Transverse colon (tissue), 4 donors: ENCODE results near the gene TULP1. TPM values are rescaled to one million over a fixed set of nuclear protein-coding genes. Genes with fewer than 3 reads are reported as not detected.

Source experiments
- DNase-seq: peaks from one replicate; pipeline ENCODE4 v3.0.0-alpha.2; 2019
- H3K27ac ChIP-seq, 4 donors: fragments of 200-600 bp; sonication (generic); 2 replicates each; pipeline ENCODE4 v1.5.1; 2016 to 2018; ENCODE audit warnings: inconsistent platforms in 4 of 4
- H3K27me3 ChIP-seq: fragments of 200-600 bp; sonication (generic); 2 replicates; pipeline ENCODE4 v1.5.1; 2017; ENCODE audit warnings: inconsistent platforms
- H3K36me3 ChIP-seq, 4 donors: fragments of 200-600 bp; sonication (generic); 2 replicates each; pipeline ENCODE4 v1.5.1; 2017 to 2019; ENCODE audit warnings: inconsistent platforms in 4 of 4
- H3K4me1 ChIP-seq, 4 donors: fragments of 200-600 bp; sonication (generic); 2 replicates each; pipeline ENCODE4 v1.5.1; 2017 to 2020; ENCODE audit warnings: inconsistent platforms in 4 of 4
- H3K4me3 ChIP-seq, 4 donors: fragments of 200-600 bp; sonication (generic); 1 replicate in 1 of 4; 2 replicates in 3 of 4; pipeline versions ENCODE4 v1.5.1 to v1.6.1; 2017 to 2019; ENCODE audit warnings: inconsistent platforms in 4 of 4
- H3K9me3 ChIP-seq, 2 donors: fragments of 200-600 bp; sonication (generic); 2 replicates each; pipeline ENCODE4 v1.5.1; 2017 to 2019; ENCODE audit warnings: inconsistent platforms in 2 of 2
- EP300 ChIP-seq: sonication (generic); formaldehyde crosslinking; IDR thresholded peaks from one replicate; pipeline ENCODE4 v1.6.1; 2017; ENCODE audit warnings: antibody characterized with exemption, low read depth
- POLR2A ChIP-seq: fragments of 450-650 bp; IDR thresholded peaks from one replicate; pipeline ENCODE4 v1.6.1; 2016; ENCODE audit warnings: antibody characterized with exemption, mild to moderate bottlenecking, moderate library complexity
- POLR2AphosphoS5 ChIP-seq, 3 donors: sonication (generic); formaldehyde crosslinking; IDR thresholded peaks; one replicate each; pipeline ENCODE4 v1.6.1; 2016; ENCODE audit warnings: antibody characterized with exemption in 3 of 3
- WGBS, 2 donors: methylation state at CpG; one replicate each; pipeline ENCODE4 v1.1.5; 2018; ENCODE audit warnings: low coverage in 1 of 2; 5-methylcytosine and 5-hydroxymethylcytosine counted together
- in situ Hi-C, 4 donors: fragments of 200-750 bp; cut with MboI; loops; one replicate each; pipeline versions ENCODE4 v1.15.0 to v1.15.1; 2017; ENCODE audit warnings: low sequenced_read_pairs in 3 of 4, low pct_ligation_motif_present in 1 of 4, low pct_unique_long_range_greater_than_20kb in 1 of 4
- intact Hi-C: fragments of 100-400 bp; cut with DNase I; formaldehyde crosslinking; loops from one replicate; pipeline ENCODE4 v1.15.1; 2023; ENCODE audit warnings: low total_unique reads
- total RNA-seq, 4 donors: library from RNA; depleted of rRNA; stranded (reverse); fragments of >200 nt; gene quantifications; one replicate each; pipeline ENCODE4 v1.1.0, GENCODE V29; 2016
- TF ChIP-seq, protein P1 (sequence below), 5 experiments: fragments of 200-600 bp in 3 of 5; fragments of 450-650 bp in 2 of 5; sonication (generic) in 3 of 5; IDR thresholded peaks; 1 replicate in 2 of 5; 2 replicates in 3 of 5; pipeline ENCODE4 v1.5.1; 2016 to 2017; ENCODE audit warnings: antibody characterized with exemption in 5 of 5, inconsistent platforms in 3 of 5, mild to moderate bottlenecking in 2 of 5, moderate library complexity in 1 of 5

Gene TULP1
- total RNA-seq, 4 donors from 2014 or later: not detected

DNA sequence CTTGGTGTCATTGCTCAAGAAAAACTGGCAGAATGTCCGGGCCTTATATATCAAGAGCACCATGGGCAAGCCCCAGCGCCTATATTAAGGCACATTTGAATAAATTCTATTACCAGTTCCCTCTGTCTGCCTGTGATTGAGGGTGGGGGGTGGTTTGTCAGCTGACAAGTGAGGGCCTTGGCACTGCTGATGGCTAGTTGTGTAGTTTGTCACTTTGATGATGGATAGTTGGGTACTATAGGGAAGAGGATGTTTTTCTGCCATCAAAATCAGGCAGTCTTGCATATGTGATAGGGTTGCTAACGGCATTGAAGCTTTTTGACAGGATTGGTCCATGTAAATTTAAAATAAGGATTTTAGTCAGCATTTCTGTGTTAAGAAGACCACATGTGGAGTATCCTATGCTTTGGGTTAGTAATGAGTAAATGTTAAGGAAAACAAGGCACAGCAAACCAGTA is 42.0 kb downstream of the TULP1 start:
- in situ Hi-C loops: no loop called here
- intact Hi-C loops: no loop called here

DNA sequence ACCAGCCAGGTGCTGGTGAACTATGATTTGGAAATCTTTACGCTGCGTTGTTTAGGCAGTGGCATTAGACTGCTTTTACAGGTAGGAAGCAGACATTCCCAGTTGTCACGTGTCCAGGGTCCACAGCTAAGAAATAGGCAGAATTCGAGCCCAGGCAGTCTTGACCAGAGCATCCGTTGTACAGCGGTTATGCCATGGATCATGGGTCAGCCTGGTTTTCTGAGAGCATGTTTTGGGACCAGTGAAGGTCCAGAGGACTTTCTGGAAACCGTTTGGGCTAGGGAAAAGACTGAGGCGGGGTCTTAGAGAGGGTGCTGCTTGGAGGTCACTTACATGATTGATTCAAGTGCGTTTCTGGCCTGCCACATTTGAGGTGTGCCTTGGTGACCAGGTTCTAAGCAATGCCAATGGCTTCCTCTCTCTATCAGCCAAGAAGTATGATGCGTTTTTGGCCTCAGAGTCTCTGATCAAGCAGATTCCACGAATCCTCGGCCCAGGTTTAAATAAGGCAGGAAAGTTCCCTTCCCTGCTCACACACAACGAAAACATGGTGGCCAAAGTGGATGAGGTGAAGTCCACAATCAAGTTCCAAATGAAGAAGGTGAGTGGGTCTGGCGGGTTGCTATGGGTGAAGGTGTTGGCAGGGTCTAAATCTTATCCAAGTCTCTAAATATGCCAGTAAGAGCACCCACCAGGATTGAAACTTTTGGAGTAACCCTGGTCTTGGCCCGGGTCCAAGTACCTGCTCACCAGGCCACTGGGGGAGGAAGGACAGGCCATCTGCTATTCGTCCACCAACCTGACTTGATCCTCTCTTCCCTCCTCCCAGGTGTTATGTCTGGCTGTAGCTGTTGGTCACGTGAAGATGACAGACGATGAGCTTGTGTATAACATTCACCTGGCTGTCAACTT is 42.7 kb downstream of the TULP1 start:
- in situ Hi-C loops: no loop called here
- H3K4me1 ChIP-seq: peaks cover 11 to 39% (median 25%) of the 10 kb centered on the region in 4 donors
- peak overlapping the region in 3 of 4 donors; percentile 68 to 83 (median 74) for H3K4me3 ChIP-seq
- intact Hi-C loops: no loop called here
- WGBS, 2 donors: 27% methylated on average over 18 of the region's 18 CpGs; no CpG with 5 or more reads in 1 of the 2 donors
- peaks cover 0 to 5% (median 0%) of the 10 kb centered on the region in 4 donors for H3K36me3 ChIP-seq
- H3K27ac ChIP-seq: peak overlapping the region; percentile 88 to 95 (median 92)
- DNase-seq: peak; percentile 55
- no peaks in the 10 kb centered on the region for H3K27me3 ChIP-seq
- TF ChIP-seq EP300 (no peak), POLR2AphosphoS5 (IDR thresholded peaks at IDR 0.05) (peak; percentile 9 to 54 (median 50))
- H3K9me3 ChIP-seq: no peaks in the 10 kb centered on the region

More for the DNA sequence above, 42.0 kb downstream of the TULP1 start:
- peaks cover 0 to 5% (median 0%) of the 10 kb centered on the region in 4 donors for H3K36me3 ChIP-seq
- H3K27me3 ChIP-seq: no peaks in the 10 kb centered on the region
- TF ChIP-seq, protein P1, sequence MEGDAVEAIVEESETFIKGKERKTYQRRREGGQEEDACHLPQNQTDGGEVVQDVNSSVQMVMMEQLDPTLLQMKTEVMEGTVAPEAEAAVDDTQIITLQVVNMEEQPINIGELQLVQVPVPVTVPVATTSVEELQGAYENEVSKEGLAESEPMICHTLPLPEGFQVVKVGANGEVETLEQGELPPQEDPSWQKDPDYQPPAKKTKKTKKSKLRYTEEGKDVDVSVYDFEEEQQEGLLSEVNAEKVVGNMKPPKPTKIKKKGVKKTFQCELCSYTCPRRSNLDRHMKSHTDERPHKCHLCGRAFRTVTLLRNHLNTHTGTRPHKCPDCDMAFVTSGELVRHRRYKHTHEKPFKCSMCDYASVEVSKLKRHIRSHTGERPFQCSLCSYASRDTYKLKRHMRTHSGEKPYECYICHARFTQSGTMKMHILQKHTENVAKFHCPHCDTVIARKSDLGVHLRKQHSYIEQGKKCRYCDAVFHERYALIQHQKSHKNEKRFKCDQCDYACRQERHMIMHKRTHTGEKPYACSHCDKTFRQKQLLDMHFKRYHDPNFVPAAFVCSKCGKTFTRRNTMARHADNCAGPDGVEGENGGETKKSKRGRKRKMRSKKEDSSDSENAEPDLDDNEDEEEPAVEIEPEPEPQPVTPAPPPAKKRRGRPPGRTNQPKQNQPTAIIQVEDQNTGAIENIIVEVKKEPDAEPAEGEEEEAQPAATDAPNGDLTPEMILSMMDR (IDR thresholded peaks at IDR 0.05): no peak
- TF ChIP-seq POLR2AphosphoS5 (IDR thresholded peaks at IDR 0.05): no peak
- no peak overlapping the region for H3K4me3 ChIP-seq
- no peaks in the 10 kb centered on the region for H3K9me3 ChIP-seq
- WGBS, 2 donors: 41 to 60% methylated on average over 1 to 3 of the region's 3 CpGs
- H3K27ac ChIP-seq: peak overlapping the region; percentile 43 to 95 (median 92)
- H3K4me1 ChIP-seq: peaks cover 11 to 39% (median 25%) of the 10 kb centered on the region in 4 donors
- no peak for DNase-seq

DNA sequence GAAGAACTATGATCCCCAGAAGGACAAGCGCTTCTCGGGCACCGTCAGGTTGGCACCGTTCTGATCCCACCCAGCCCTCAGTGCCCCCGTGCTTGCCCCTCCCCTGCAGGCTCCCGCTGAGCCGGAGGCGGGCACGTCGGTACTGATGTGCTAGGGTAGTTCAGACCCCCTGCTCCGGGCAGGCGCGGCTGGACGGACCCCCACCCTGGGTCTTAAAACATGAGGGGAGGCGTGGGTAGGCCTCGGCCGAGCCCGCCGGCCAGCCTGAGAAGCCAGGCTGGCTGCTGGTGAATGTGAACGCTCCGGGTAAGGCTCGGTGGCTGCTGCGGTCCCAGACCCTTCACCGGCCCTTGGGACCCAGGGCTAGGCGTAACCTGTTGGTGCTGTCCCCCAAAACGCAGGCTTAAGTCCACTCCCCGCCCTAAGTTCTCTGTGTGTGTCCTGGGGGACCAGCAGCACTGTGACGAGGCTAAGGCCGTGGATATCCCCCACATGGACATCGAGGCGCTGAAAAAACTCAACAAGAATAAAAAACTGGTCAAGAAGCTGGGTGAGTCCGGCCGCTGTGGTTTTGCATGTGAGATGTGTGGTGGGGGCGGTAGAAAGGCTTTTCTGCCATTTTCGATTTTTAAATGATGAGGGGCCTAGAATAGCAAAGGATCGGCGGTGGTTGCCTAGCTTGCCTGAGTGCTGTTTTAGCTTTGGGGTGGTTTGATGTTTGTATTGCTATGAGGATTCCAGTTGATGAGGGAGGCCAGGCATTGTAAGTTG is 43.5 kb downstream of the TULP1 start:
- no peak for TF ChIP-seq POLR2A
- TF ChIP-seq POLR2AphosphoS5 (IDR thresholded peaks at IDR 0.05): no peak
- TF ChIP-seq EP300: no peak
- TF ChIP-seq, protein P1 (IDR thresholded peaks at IDR 0.05): no peak
- in situ Hi-C loops: no loop called here
- Histone ChIP-seq H3K27ac (peak overlapping the region; percentile 88 to 95 (median 92)), H3K36me3 (no peaks in the 10 kb centered on the region), H3K4me1 (peaks cover 11 to 39% (median 25%) of the 10 kb centered on the region in 4 donors), H3K27me3 (no peaks in the 10 kb centered on the region), H3K4me3 (peak overlapping the region; percentile 68 to 83 (median 76)), H3K9me3 (no peaks in the 10 kb centered on the region)
- no peak for DNase-seq
- 3 to 4% methylated on average over 10 to 16 of the region's 37 CpGs for WGBS, 2 donors
- intact Hi-C loops: no loop called here

DNA sequence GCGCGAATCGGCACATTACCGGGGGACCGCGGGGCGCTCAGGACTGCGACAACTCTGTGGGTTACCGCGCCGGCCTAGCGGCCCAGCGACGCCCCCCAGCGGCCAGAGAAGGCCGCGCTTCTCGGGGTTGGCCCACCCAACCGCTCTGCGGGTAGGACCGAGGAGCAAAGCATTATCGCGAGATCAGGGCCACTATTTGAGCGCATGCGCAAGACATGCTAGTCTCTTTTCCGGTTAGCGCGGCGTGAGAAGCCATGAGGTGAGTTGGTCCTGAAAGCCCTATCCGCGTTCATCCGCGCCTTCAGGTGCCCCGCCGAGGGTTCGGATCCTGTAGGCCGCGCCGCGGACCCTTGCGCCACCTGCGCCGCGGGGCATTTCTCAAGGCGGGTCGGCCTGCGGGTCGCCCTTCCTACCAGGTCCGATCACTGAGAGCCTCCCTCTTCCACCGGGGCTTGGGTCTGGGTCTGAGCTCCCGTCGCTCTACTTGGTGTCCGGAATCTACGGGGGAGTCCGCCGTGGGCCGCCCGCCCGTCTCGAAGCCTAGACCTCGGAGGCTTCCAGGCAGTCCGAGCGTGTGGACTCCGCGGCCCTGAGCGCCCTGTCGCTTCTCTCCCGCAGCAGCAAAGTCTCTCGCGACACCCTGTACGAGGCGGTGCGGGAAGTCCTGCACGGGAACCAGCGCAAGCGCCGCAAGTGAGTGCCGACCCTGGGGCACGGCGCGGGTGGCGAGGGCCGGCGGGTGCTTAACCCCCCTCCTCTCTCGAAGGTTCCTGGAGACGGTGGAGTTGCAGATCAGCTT is 44.3 kb downstream of the TULP1 start, which contains the start of gene RPL10A:
Gene RPL10A (plus strand): TSS at position 221 of the 799 bp plus-strand sequence. CDS start 34 bp downstream, at position 255.
- H3K27ac ChIP-seq: peak within 1 kb of the TSS; percentile 88 to 95 (median 92)
- 2% methylated on average over 22 of the region's 86 CpGs; no CpG with 5 or more reads in 1 of the 2 donors for WGBS, 2 donors
- TF ChIP-seq, protein P1 (IDR thresholded peaks at IDR 0.05): peak; percentile 92 to 98 (median 97)
- TF ChIP-seq POLR2A (peak; percentile 91), POLR2AphosphoS5 (IDR thresholded peaks at IDR 0.05) (peak; percentile 97 to 98 (median 98)), EP300 (no peak)
- no peaks in the 10 kb centered on the region for H3K36me3 ChIP-seq
- intact Hi-C loops (no loop called here), in situ Hi-C loops (no loop called here)
- H3K4me3 ChIP-seq: peak within 1 kb of the TSS; percentile 68 to 83 (median 76)
- H3K27me3 ChIP-seq: no peaks in the 10 kb centered on the region
- H3K4me1 ChIP-seq: peaks cover 11 to 39% (median 25%) of the 10 kb centered on the region in 4 donors
- H3K9me3 ChIP-seq: no peaks in the 10 kb centered on the region
- peak; percentile 97 for DNase-seq
